Breast epithelium (tissue), 4 donors: ENCODE results near the gene NUDT12. TPM values are rescaled to one million over a fixed set of nuclear protein-coding genes. Genes with fewer than 3 reads are reported as not detected.

Source experiments
- DNase-seq, 2 donors: peaks; one replicate each; pipeline ENCODE4 v3.0.0-alpha.2; 2019; ENCODE audit warnings: low spot score in 2 of 2
- H3K27ac ChIP-seq, 2 donors: fragments of 200-600 bp; sonication (generic) in 1 of 2; one replicate each; pipeline ENCODE4 v1.5.1; 2016 to 2019; ENCODE audit warnings: mild to moderate bottlenecking in 1 of 2
- H3K27me3 ChIP-seq, 2 donors: fragments of 200-600 bp; sonication (generic) in 1 of 2; one replicate each; pipeline versions ENCODE4 v1.5.1 to v1.6.0; 2017 to 2019; ENCODE audit warnings: control low read depth in 1 of 2, mild to moderate bottlenecking in 1 of 2
- H3K36me3 ChIP-seq: fragments of 200-600 bp; one replicate; pipeline ENCODE4 v1.5.1; 2019
- H3K4me1 ChIP-seq, 2 donors: fragments of 200-600 bp; sonication (generic); one replicate each; pipeline ENCODE4 v1.5.1; 2016 to 2019; ENCODE audit warnings: control low read depth in 1 of 2
- H3K4me3 ChIP-seq, 3 donors: fragments of 200-600 bp; sonication (generic); 1 replicate in 2 of 3; 2 replicates in 1 of 3; pipeline ENCODE4 v1.5.1; 2016 to 2019; ENCODE audit warnings: mild to moderate bottlenecking in 3 of 3, moderate library complexity in 2 of 3
- H3K9me3 ChIP-seq, 2 donors: fragments of 200-600 bp; sonication (generic) in 1 of 2; one replicate each; pipeline ENCODE4 v1.5.1; 2016 to 2019; ENCODE audit warnings: control low read depth in 1 of 2
- POLR2A ChIP-seq: fragments of 450-650 bp; IDR thresholded peaks from one replicate; pipeline ENCODE4 v1.6.1; 2016; ENCODE audit warnings: antibody characterized with exemption, mild to moderate bottlenecking, moderate library complexity
- POLR2AphosphoS5 ChIP-seq, 3 donors: sonication (generic); formaldehyde crosslinking; IDR thresholded peaks; one replicate each; pipeline ENCODE4 v1.6.1; 2017; ENCODE audit warnings: antibody characterized with exemption in 3 of 3
- intact Hi-C: fragments of 100-400 bp; cut with DNase I; formaldehyde crosslinking; loops from one replicate; pipeline ENCODE4 v1.15.1; 2023; ENCODE audit warnings: low total_unique reads
- total RNA-seq, 3 donors: library from RNA; depleted of rRNA; stranded (reverse); fragments of >200 nt; gene quantifications; one replicate each; pipeline ENCODE4 v1.1.0, GENCODE V29; 2016
- TF ChIP-seq, protein P1 (sequence below), 3 donors: fragments of 450-650 bp; IDR thresholded peaks; one replicate each; pipeline ENCODE4 v1.5.1; 2016 to 2017; ENCODE audit warnings: antibody characterized with exemption in 3 of 3, mild to moderate bottlenecking in 3 of 3, moderate library complexity in 3 of 3

Gene NUDT12
- total RNA-seq, 3 donors from 2014 or later, result 11.8 to 31.0 (median 12.8) TPM

DNA sequence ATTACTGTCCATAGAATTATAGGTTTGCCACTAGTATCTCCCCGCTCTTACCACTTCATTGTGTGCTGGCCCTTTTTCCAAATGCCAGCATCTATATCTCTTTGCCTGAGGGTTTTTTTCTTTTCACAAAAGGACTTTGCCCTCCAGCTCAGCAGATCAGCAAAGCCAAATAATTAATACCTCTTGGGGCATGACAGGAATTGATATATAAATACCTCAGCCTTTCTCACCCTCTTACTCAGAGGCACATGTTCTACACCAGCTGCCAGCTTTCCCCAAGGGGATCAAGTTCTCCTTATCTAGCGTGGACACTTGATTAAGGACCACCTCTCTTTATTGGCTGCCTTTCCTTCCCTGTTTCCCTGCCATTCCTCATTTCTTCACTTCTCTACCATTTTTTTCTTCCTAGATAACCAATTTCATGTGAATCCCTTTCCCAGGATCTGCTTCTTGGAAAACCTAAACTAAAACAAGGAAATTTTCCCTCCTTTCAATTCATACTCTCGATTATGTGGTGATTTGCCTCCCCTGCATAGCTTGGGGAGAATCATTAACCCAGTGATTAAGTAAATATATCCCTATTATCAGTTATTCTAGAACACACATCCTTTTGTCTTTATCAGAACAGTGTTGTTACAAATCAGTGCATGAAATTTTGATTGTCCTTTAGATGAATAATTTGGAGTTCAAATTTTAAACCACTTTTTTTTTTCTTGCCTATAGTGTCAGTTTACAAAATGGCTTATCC, 6.9 kb upstream of the NUDT12 start:
- H3K36me3 ChIP-seq, result no peaks in the 10 kb centered on the region
- no peak overlapping the region for H3K4me3 ChIP-seq
- H3K4me1 ChIP-seq, result no peaks in the 10 kb centered on the region
- no peaks in the 10 kb centered on the region for H3K9me3 ChIP-seq
- H3K27ac ChIP-seq, result no peak overlapping the region
- TF ChIP-seq POLR2AphosphoS5 (IDR thresholded peaks at IDR 0.05) (no peak), POLR2A (no peak)
- TF ChIP-seq, protein P1, sequence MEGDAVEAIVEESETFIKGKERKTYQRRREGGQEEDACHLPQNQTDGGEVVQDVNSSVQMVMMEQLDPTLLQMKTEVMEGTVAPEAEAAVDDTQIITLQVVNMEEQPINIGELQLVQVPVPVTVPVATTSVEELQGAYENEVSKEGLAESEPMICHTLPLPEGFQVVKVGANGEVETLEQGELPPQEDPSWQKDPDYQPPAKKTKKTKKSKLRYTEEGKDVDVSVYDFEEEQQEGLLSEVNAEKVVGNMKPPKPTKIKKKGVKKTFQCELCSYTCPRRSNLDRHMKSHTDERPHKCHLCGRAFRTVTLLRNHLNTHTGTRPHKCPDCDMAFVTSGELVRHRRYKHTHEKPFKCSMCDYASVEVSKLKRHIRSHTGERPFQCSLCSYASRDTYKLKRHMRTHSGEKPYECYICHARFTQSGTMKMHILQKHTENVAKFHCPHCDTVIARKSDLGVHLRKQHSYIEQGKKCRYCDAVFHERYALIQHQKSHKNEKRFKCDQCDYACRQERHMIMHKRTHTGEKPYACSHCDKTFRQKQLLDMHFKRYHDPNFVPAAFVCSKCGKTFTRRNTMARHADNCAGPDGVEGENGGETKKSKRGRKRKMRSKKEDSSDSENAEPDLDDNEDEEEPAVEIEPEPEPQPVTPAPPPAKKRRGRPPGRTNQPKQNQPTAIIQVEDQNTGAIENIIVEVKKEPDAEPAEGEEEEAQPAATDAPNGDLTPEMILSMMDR (IDR thresholded peaks at IDR 0.05), result no peak
- H3K27me3 ChIP-seq, result no peaks in the 10 kb centered on the region
- no peak for DNase-seq
- intact Hi-C loops, result no loop called here

- H3K4me1 ChIP-seq, result no peaks in the 10 kb centered on the region
- H3K4me3 ChIP-seq, result no peak overlapping the region
- H3K27me3 ChIP-seq, result no peaks in the 10 kb centered on the region
- intact Hi-C loops, result no loop called here
- no peak for TF ChIP-seq POLR2A
- TF ChIP-seq POLR2AphosphoS5 (IDR thresholded peaks at IDR 0.05), result no peak
- TF ChIP-seq, protein P1 (IDR thresholded peaks at IDR 0.05), result no peak
- DNase-seq, result no peak
- H3K9me3 ChIP-seq, result no peaks in the 10 kb centered on the region
- no peak overlapping the region for H3K27ac ChIP-seq
- no peaks in the 10 kb centered on the region for H3K36me3 ChIP-seq
These were observed 3.1 kb upstream of the NUDT12 start for GRCh38 chr5:103565719-103566118.

DNA sequence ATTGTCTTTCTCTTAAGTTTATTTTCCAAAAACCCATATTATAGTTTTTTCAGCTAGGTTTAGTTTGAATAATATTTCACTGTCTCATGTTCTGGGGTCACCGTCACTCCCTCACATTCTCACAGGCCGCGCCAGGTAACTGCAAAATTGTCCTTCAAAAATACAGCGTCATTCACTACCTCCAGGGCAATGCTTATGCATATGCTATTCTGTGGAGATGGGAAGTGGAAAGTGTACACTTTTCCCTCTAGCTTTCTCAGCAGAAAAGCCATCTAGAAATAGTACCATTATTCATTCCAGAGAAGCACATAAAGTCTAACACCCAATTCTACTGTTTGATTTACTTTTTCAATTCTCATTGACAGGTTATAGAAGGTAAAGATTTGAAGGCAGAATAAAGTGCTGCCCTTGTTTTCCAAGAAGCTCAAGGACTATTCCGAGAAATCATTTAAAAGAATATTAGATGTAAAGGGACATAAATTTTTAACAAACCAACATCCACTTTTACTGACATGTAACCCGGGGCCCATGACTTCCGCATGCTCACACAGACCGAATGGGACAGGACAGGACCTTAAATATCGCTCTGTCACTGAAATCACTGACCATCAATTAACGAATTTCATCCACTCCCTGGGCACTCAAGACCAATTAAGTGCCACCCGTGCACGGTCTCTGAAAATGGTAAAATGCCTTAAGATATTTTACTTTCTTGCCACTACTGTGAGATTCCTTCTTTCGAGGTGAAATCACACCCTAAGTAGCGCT, 720 bp downstream of the NUDT12 start:
- Histone ChIP-seq H3K36me3 (no peaks in the 10 kb centered on the region), H3K4me1 (no peaks in the 10 kb centered on the region), H3K27me3 (no peaks in the 10 kb centered on the region), H3K4me3 (peak overlapping the region; percentile 61 to 89 (median 83)), H3K27ac (peak overlapping the region; percentile 88 to 89), H3K9me3 (no peaks in the 10 kb centered on the region)
- TF ChIP-seq, protein P1 (IDR thresholded peaks at IDR 0.05), result no peak
- TF ChIP-seq POLR2A (no peak), POLR2AphosphoS5 (IDR thresholded peaks at IDR 0.05) (no peak)
- DNase-seq, result no peak
- intact Hi-C loops, result no loop called here

GRCh38 chr5:103560826-103561225, 1.8 kb downstream of the NUDT12 start:
- no peak for DNase-seq
- H3K4me1 ChIP-seq, result no peaks in the 10 kb centered on the region

More at GRCh38 chr5:103560826-103561225, 1.8 kb downstream of the NUDT12 start:
- H3K27me3 ChIP-seq, result no peaks in the 10 kb centered on the region
- TF ChIP-seq POLR2A (no peak), POLR2AphosphoS5 (IDR thresholded peaks at IDR 0.05) (no peak)
- TF ChIP-seq, protein P1 (IDR thresholded peaks at IDR 0.05), result no peak
- H3K4me3 ChIP-seq, result no peak overlapping the region
- no peaks in the 10 kb centered on the region for H3K9me3 ChIP-seq
- intact Hi-C loops, result no loop called here
- H3K27ac ChIP-seq, result no peak overlapping the region
- H3K36me3 ChIP-seq, result no peaks in the 10 kb centered on the region
